Measurements from ENCODE around the gene CTBS.

CTBS gene

GRCh38 chr1:84573967-84574842, at the start of gene CTBS (continued):
- TF ChIP-seq YY2 (tag by site-specific recombination; IDR thresholded peaks at IDR 0.05) (no peak), ZNF2 (tag by site-specific recombination; IDR thresholded peaks at IDR 0.05) (peak; percentile 58; the same call in 1 of the 2 replicates), ZNF785 (tag by site-specific recombination; IDR thresholded peaks at IDR 0.05) (no peak), ZNF664 (tag by site-specific recombination; IDR thresholded peaks at IDR 0.05) (no peak), ZNF202 (tag by site-specific recombination; IDR thresholded peaks at IDR 0.05; ENCODE audit: borderline replicate concordance) (no peak), ZNF157 (tag by site-specific recombination; IDR thresholded peaks at IDR 0.05) (no peak), ZBTB17 (tag by site-specific recombination; IDR thresholded peaks at IDR 0.05) (peak; percentile 96), ZNF704 (tag by site-specific recombination; IDR thresholded peaks at IDR 0.05) (no peak), ZNF501 (tag by site-specific recombination; IDR thresholded peaks at IDR 0.05) (peak; percentile 86), ZNF658 (tag by site-specific recombination; IDR thresholded peaks at IDR 0.05) (no peak), ZNF580 (tag by site-specific recombination; IDR thresholded peaks at IDR 0.05) (no peak), KLF9 (tag by site-specific recombination; IDR thresholded peaks at IDR 0.05; ENCODE audit: low read depth) (peak; percentile 46; the same call in 1 of the 2 replicates), ZNF677 (tag by site-specific recombination; IDR thresholded peaks at IDR 0.05) (no peak), ZNF362 (tag by site-specific recombination; IDR thresholded peaks at IDR 0.05) (no peak), ZNF624 (tag by site-specific recombination; IDR thresholded peaks at IDR 0.05) (no peak), TRIM28 (IDR thresholded peaks at IDR 0.05; ENCODE audit: borderline replicate concordance, low read length) (no peak), HOXA7 (CRISPR knock-in tag; IDR thresholded peaks at IDR 0.05; ENCODE audit: borderline replicate concordance) (no peak), SCRT2 (tag by site-specific recombination; IDR thresholded peaks at IDR 0.05) (peak; percentile 95), ZNF121 (tag by site-specific recombination; IDR thresholded peaks at IDR 0.05) (peak; percentile 92), ZNF555 (tag by site-specific recombination; conservative IDR thresholded peaks at IDR 0.05) (no peak), ZNF837 (tag by site-specific recombination; IDR thresholded peaks at IDR 0.05) (no peak), BCL11B (tag by site-specific recombination; IDR thresholded peaks at IDR 0.05; ENCODE audit: low read depth) (no peak), ZNF223 (tag by site-specific recombination; IDR thresholded peaks at IDR 0.05) (no peak), ZNF473 (tag by site-specific recombination; IDR thresholded peaks at IDR 0.05) (no peak), ZNF792 (tag by site-specific recombination; IDR thresholded peaks at IDR 0.05) (no peak)
- TF ChIP-seq, protein P1, sequence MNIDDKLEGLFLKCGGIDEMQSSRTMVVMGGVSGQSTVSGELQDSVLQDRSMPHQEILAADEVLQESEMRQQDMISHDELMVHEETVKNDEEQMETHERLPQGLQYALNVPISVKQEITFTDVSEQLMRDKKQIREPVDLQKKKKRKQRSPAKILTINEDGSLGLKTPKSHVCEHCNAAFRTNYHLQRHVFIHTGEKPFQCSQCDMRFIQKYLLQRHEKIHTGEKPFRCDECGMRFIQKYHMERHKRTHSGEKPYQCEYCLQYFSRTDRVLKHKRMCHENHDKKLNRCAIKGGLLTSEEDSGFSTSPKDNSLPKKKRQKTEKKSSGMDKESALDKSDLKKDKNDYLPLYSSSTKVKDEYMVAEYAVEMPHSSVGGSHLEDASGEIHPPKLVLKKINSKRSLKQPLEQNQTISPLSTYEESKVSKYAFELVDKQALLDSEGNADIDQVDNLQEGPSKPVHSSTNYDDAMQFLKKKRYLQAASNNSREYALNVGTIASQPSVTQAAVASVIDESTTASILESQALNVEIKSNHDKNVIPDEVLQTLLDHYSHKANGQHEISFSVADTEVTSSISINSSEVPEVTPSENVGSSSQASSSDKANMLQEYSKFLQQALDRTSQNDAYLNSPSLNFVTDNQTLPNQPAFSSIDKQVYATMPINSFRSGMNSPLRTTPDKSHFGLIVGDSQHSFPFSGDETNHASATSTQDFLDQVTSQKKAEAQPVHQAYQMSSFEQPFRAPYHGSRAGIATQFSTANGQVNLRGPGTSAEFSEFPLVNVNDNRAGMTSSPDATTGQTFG (tag by site-specific recombination; IDR thresholded peaks at IDR 0.05; ENCODE audit: borderline replicate concordance), result no peak
- TF ChIP-seq, protein P2, sequence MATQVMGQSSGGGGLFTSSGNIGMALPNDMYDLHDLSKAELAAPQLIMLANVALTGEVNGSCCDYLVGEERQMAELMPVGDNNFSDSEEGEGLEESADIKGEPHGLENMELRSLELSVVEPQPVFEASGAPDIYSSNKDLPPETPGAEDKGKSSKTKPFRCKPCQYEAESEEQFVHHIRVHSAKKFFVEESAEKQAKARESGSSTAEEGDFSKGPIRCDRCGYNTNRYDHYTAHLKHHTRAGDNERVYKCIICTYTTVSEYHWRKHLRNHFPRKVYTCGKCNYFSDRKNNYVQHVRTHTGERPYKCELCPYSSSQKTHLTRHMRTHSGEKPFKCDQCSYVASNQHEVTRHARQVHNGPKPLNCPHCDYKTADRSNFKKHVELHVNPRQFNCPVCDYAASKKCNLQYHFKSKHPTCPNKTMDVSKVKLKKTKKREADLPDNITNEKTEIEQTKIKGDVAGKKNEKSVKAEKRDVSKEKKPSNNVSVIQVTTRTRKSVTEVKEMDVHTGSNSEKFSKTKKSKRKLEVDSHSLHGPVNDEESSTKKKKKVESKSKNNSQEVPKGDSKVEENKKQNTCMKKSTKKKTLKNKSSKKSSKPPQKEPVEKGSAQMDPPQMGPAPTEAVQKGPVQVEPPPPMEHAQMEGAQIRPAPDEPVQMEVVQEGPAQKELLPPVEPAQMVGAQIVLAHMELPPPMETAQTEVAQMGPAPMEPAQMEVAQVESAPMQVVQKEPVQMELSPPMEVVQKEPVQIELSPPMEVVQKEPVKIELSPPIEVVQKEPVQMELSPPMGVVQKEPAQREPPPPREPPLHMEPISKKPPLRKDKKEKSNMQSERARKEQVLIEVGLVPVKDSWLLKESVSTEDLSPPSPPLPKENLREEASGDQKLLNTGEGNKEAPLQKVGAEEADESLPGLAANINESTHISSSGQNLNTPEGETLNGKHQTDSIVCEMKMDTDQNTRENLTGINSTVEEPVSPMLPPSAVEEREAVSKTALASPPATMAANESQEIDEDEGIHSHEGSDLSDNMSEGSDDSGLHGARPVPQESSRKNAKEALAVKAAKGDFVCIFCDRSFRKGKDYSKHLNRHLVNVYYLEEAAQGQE (tag by site-specific recombination; IDR thresholded peaks at IDR 0.05), result no peak
- TF ChIP-seq, protein P3, sequence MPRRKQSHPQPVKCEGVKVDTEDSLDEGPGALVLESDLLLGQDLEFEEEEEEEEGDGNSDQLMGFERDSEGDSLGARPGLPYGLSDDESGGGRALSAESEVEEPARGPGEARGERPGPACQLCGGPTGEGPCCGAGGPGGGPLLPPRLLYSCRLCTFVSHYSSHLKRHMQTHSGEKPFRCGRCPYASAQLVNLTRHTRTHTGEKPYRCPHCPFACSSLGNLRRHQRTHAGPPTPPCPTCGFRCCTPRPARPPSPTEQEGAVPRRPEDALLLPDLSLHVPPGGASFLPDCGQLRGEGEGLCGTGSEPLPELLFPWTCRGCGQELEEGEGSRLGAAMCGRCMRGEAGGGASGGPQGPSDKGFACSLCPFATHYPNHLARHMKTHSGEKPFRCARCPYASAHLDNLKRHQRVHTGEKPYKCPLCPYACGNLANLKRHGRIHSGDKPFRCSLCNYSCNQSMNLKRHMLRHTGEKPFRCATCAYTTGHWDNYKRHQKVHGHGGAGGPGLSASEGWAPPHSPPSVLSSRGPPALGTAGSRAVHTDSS (tag by site-specific recombination; IDR thresholded peaks at IDR 0.05), result no peak
- TF ChIP-seq, protein P4, sequence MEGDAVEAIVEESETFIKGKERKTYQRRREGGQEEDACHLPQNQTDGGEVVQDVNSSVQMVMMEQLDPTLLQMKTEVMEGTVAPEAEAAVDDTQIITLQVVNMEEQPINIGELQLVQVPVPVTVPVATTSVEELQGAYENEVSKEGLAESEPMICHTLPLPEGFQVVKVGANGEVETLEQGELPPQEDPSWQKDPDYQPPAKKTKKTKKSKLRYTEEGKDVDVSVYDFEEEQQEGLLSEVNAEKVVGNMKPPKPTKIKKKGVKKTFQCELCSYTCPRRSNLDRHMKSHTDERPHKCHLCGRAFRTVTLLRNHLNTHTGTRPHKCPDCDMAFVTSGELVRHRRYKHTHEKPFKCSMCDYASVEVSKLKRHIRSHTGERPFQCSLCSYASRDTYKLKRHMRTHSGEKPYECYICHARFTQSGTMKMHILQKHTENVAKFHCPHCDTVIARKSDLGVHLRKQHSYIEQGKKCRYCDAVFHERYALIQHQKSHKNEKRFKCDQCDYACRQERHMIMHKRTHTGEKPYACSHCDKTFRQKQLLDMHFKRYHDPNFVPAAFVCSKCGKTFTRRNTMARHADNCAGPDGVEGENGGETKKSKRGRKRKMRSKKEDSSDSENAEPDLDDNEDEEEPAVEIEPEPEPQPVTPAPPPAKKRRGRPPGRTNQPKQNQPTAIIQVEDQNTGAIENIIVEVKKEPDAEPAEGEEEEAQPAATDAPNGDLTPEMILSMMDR (tag by site-specific recombination; IDR thresholded peaks at IDR 0.05), result peak; percentile 57
